Middle frontal gyrus (tissue), 1 donor: ENCODE data around the gene CES3.
"Not testable (repeated sequence)": the region's sequence is repeated elsewhere in the genome, so short reads cannot be mapped to it uniquely, and the experiment has no call there.

ENCODE experiments used
- DNase-seq: peaks from one replicate; pipeline ENCODE4 v3.0.0-alpha.2; 2015; ENCODE audit warnings: low spot score; ENCODE audit errors: extremely low spot score

The CES3 gene

GRCh38 chr16:66964049-66964448, 3.0 kb downstream of the CES3 start:
- no peak for DNase-seq

DNA sequence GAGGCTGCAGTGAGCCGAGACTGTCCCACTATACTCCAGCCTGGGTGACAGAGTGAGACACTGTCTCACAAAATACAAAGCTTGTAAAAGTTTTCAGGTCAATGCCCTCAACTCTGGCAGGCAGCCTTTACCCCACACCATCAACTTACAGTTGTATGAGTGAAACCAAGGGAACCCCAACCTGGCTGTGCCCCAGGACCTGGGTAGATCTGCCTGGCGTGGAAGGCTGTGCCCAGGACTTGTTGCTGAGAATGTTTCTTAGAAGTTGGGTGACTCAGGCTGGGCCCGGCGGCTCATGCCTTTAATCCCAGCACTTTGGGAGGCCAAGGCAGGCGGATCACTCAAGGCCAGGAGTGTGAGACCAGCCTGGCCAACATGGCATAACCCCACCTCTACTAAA, 7.8 kb downstream of the CES3 start:
- no peak for DNase-seq

GRCh38 chr16:66970775-66971720, 10.0 kb downstream of the CES3 start:
- DNase-seq: no peak

GRCh38 chr16:66972983-66973382, 11.9 kb downstream of the CES3 start:
- DNase-seq: no peak

DNA sequence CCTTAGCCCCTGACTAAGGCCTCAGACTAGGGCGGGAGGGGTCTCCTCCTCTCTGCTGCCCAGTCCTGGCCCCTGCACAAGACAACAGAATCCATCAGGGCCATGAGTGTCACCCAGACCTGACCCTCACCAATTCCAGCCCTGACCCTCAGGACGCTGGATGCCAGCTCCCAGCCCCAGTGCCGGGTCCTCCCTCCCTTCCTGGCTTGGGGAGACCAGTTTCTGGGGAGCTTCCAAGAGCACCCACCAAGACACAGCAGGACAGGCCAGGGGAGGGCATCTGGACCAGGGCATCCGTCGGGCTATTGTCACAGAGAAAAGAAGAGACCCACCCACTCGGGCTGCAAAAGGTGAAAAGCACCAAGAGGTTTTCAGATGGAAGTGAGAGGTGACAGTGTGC, 12.7 kb downstream of the CES3 start:
- DNase-seq: no peak

DNA sequence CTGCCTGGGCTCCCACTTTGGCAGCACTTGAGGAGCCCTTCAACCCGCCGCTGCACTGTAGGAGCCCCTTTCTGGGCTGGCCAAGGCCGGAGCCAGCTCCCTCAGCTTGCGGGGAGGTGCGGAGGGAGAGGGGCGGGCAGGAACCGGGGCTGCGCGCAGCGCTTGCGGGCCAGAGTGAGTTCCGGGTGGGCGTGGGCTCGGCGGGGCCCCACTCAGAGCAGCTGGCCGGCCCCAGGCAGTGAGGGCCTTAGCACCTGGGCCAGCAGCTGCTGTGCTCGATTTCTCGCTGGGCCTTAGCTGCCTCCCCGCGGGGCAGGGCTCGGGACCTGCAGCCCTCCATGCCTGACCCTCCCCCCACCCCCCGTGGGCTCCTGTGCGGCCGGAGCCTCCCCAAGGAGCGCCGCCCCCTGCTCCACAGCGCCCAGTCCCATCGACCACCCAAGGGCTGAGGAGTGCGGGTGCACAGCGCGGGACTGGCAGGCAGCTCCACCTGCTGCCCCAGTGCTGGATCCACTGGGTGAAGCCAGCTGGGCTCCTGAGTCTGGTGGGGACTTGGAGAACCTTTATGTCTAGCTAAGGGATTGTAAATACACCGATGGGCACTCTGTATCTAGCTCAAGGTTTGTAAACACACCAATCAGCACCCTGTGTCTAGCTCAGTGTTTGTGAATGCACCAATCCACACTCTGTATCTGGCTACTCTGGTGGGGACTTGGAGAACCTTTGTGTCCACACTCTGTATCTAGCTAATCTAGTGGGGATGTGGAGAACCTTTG, 13.3 kb downstream of the CES3 start:
- not testable (repeated sequence) for DNase-seq

DNA sequence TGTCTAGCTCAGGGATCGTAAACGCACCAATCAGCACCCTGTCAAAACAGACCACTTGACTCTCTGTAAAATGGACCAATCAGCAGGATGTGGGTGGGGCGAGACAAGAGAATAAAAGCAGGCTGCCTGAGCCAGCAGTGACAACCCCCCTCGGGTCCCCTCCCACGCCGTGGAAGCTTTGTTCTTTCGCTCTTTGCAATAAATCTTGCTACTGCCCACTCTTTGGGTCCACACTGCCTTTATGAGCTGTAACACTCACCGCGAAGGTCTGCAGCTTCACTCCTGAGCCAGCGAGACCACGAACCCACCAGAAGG, 13.8 kb downstream of the CES3 start:
- not testable (repeated sequence) for DNase-seq

DNA sequence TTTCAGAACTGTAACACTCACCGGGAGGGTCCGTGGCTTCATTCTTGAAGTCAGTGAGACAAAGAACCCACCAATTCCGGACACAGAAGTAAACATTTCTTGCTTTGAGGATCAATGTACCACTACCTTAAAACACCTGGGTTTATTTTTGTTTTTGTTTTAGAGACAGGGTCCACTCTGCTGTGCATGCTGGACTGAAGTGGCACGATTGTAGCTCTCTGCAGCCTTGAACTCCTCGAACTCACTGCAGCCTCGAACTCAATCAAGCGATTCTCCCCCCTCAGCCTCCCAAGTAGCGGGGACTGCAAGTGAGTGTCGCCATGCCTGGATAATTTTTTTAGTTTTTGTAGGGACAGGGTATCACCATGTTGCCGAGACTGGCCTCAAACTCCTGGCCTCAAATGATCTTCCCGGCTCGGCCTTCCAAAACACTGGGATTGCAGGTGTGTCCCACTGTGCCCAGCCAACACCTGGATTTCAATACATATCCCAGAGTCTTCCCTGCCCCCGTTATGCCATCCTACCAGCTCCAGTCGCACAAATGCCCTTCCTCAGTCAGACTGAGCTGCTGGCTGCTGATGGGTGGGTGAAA, 14.3 kb downstream of the CES3 start:
- DNase-seq: no peak

DNA sequence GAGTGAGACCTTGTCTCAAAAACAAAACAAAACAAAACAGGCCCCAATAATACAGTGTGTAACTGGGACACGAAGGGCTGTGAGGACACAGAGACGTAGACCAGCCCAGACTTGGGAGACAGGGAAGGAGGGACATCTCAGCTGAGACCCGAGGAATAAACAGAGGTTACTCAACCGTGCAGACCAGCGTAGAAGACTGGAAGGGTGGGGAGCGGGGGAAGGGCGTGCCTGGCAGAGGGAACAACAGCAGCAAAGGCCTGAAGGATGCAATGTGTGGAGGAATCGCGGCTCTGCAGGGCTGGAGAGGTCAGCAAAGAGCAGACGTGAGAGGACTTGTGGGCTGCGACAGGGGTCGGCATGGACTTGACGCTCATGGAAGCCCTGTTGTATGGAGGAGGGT, 15.7 kb downstream of the CES3 start:
- DNase-seq: no peak

DNA sequence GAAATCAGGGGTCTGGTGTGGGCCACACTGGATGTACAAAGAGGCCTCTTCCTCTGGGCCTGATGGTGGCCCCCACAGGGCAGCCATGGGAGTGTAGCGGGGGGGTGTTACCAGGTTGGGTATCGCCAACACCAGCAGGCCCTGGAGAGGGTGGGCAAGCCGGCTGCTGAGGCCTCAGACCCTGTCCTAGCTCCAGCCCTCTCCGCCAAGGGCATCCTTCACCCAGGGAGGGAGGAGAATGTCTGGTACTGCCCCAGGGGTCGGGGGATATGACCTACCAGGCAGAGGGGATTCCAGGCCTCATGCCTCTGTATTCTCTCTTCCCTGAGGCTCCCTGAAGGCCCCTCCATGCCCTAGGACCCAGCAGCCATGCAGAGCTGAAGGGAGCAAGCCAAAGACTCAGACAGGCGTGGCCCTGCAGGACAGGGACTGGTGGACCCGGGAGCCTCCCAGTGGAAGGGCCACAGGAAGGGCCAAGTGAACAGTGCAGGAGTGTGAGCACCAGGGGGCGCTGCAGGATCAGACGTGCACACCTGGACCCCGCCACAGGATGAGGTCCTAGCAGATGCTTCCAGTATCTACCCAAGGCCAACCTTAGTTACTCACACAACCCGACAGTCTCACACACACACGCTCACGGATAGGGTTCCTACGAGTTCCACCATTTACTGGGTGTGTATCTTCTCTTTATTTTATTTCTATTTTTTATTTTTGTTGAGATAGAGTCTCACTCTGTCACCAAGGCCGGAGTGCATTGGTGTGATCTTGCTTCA, 16.5 kb downstream of the CES3 start:
- DNase-seq: peak; percentile 61

GRCh38 chr16:66979011-66979717, 18.1 kb downstream of the CES3 start:
- DNase-seq: no peak

DNA sequence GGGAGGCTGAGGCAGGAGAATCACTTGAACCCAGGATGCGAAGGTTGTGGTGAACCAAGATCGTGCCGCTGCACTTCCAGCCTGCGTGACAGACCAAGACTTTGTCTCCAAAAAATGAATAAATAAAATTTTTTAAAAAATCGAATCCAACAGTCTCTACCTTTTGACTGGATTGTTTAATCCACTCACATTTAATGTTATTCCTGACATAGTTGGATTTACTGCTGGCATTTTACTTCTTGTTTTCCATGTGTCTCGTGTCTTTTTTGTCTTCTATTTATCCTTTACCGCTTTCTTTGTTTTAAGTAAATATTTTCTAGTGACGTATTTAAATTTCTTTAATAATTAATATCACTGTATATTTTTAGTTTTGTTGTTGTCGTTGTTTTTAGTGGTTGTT, 22.0 kb downstream of the CES3 start:
- DNase-seq: no peak

DNA sequence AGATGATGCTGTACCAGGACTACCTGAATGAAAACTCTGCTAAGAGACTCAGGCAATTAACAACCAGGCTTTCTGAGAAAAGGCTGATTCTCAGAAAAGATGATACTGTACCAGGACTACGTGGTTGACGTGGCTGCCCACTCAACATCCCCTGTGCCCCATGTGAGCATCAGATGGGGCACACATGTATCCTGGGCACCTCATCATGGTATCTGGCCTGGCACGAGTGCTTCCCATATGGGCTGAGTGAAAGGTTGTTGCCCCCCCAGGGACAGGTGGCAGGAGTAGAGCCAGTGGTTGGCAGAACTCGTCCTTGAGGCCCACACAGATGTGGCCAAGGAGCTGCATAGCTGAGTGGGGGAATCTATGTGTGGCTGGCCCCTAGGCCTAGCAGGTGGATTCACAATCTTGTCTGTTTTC, 23.8 kb downstream of the CES3 start:
- no peak for DNase-seq

DNA sequence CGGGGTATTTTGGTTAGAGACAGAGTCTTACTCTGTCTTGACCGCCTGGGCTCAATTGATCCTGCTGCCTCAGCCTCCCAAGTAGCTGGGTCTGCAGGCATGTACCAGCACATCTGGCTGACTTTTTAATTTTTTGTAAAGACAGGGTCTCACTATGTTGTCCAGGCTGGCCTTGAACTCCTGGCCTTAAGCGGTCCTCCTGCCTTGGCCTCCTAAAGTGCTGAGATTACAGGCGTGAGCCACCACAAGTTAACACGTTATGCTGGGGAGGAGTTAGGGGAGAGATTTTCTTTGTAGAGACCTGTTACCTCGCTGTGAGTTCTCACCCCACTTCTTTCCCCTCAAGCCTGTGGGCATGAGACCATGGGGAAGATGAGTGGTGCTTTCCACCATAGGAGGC, 25.5 kb downstream of the CES3 start:
- DNase-seq: no peak

GRCh38 chr16:66988197-66988788, 27.2 kb downstream of the CES3 start, which contains the start of gene CES4A:
TSS of gene CES4A (plus strand) at chr16:66988589. CDS start at chr16:66988773, 184 bp downstream.
- DNase-seq: no peak

GRCh38 chr16:66991545-66992077, 30.5 kb downstream of the CES3 start:
- DNase-seq: no peak

DNA sequence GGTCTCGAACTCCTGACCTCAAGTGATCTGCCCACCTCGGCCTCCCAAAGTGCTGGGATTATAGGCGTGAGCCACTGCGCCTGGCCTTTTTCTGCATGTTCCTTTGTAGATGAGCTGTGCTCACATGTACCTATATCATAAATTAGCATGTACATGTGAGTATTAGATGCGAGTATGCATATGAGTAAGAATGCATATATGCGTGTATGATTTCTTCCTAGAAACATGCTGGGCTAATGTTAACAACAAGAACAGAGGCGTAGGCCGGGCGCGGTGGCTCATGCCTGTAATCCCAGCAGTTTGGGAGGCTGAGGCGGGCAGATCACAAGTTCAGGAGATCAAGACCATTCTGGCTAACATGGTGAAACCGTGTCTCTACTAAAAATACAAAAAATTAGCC, 32.5 kb downstream of the CES3 start:
- DNase-seq: not testable (repeated sequence)

GRCh38 chr16:66996324-66996982, 35.4 kb downstream of the CES3 start:
- DNase-seq: peak; percentile 87

DNA sequence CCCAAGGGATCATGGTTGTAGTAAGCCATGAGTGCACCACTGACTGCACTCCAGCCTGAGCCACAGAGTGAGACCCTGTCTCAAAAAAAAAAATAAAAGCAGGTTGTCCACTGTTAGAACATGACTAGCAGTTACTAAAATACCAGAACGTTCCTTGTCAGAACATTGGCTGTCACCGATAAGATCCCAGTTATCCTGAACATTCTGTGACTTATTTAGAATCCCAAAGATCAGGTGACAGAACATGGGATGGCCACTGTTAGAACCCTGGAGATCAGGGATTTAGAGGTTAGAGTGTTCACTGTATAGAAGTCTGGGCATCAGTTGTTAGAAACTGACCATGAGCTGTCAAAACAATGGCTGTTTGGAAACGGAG, 35.9 kb downstream of the CES3 start:
- DNase-seq: no peak
